ENCODE measurements around the gene OTOL1. TPM values are rescaled to one million over a fixed set of nuclear protein-coding genes. Genes with fewer than 3 reads are reported as not detected.
A peak's percentile ranks its signal among the peaks of the same experiment; 100 is the strongest.
"Not testable (repeated sequence)": the region's sequence is repeated elsewhere in the genome, so short reads cannot be mapped to it uniquely, and the experiment has no call there.

Gene OTOL1
- total and polyA plus RNA-seq, 10 of the 15 experiments (the other 5 are each of a cell fraction or from before 2014, with no cell fraction given) = not detected

GRCh38 chr3:161489395-161489794 lies 7.2 kb upstream of the OTOL1 start (continued):
- no peak for TF ChIP-seq ZNF384 (IDR thresholded peaks at IDR 0.05; ENCODE audit: borderline replicate concordance, low read depth, low read length)
- no peak for TF ChIP-seq LARP7 (IDR thresholded peaks at IDR 0.05)
- TF ChIP-seq MYC (IDR thresholded peaks at IDR 0.05; ENCODE audit: insufficient read depth, insufficient read length, insufficient replicate concordance, low read length, severe bottlenecking) = no peak
- peak; percentile 32 to 77; a peak in 3 of 4 replicates for TF ChIP-seq EP300 (IDR thresholded peaks at IDR 0.05; ENCODE audit: borderline replicate concordance in 1 of 2, control insufficient read depth in 1 of 2, low read depth in 2 of 2, low read length in 2 of 2)
- TF ChIP-seq CBX5 (IDR thresholded peaks at IDR 0.05; ENCODE audit: low read depth) = no peak

- POLR2A ChIA-PET; CTCF ChIA-PET; H3K79me2 ChIP-seq (ENCODE audit: control insufficient read depth, insufficient read depth, low read length); H3K9me3 ChIP-seq (replicated peaks; ENCODE audit: control insufficient read depth, insufficient read depth, low read length); H3K27ac ChIP-seq (ENCODE audit: control insufficient read depth, insufficient read depth); BruUV-seq (replicated peaks); H3K9ac ChIP-seq (ENCODE audit: control insufficient read depth, insufficient read depth, low read length); H2AFZ ChIP-seq (ENCODE audit: control insufficient read depth, low read depth, low read length); DNase-seq (ENCODE audit: low read depth, low spot score); intact Hi-C loops (cut with micrococcal nuclease; ENCODE audit: unreplicated experiment); H4K20me1 ChIP-seq (ENCODE audit: control insufficient read depth, insufficient read depth); H3K27me3 ChIP-seq (replicated peaks in 1 of 2; ENCODE audit: control insufficient read depth in 2 of 2, insufficient read depth in 2 of 2, low read length in 1 of 2); H3K4me3 ChIP-seq; H3K4me2 ChIP-seq (ENCODE audit: control insufficient read depth, insufficient read depth); in situ Hi-C loops (cut with MboI); SMC1A ChIA-PET (ENCODE audit: uncharacterized antibody, unreplicated experiment); H3K36me3 ChIP-seq (ENCODE audit: control insufficient read depth in 2 of 2, insufficient read depth in 2 of 2, low read length in 1 of 2): not testable (repeated sequence)
- FAIRE-seq (peak; percentile 65), ATAC-seq (peak; percentile 70)
- WGBS (ENCODE audit: insufficient coverage, insufficient replicate concordance, low lambda C conversion rate, missing lambda C conversion rate) = 4% methylated on average over 1 of the region's 1 CpG
- RAD21 ChIA-PET (ENCODE audit: unreplicated experiment) = interaction anchor here (1.4 kb wide), 1 partner anchor 19 kb away, joined by 6 read pairs; no protein-coding TSS in a partner anchor
- peaks cover 10% of the 10 kb centered on the region; the same call in 1 of the 2 replicates for H3K4me1 ChIP-seq (ENCODE audit: control insufficient read depth, insufficient read depth, low read length)
Observed at GRCh38 chr3:161490845-161491244, 5.8 kb upstream of the OTOL1 start.

All from GM12878 (cell line).